NCI-H345 treated with DMSO at 0.1 percent for 48 hours (cell line): ENCODE measurements around the gene FGF1.
A peak's percentile ranks its signal among the peaks of the same experiment; 100 is the strongest.

Experiments
- DNase-seq: peaks from one replicate; lab custom pipeline; 2025; ENCODE audit not compliant: unreplicated experiment; lab: John Stamatoyannopoulos, UW

The FGF1 gene

GRCh38 chr5:142685418-142686209 lies at the start of gene FGF1:
TSS of gene FGF1 (minus strand) at chr5:142686090. CDS start at chr5:142614127, 71,963 bp downstream.
- no peak for DNase-seq

GRCh38 chr5:142727735-142728047 lies 41.8 kb upstream of the FGF1 start:
- DNase-seq: no peak

- no peak for DNase-seq
Measured at GRCh38 chr5:142726188-142726731, 40.4 kb upstream of the FGF1 start.

- no peak for DNase-seq
Measured at GRCh38 chr5:142725231-142726187, 39.6 kb upstream of the FGF1 start.

GRCh38 chr5:142724821-142725220 lies 38.9 kb upstream of the FGF1 start:
- no peak for DNase-seq

- no peak for DNase-seq
Measured at GRCh38 chr5:142722896-142723295, 37.0 kb upstream of the FGF1 start.

GRCh38 chr5:142722146-142722545 lies 36.3 kb upstream of the FGF1 start:
- no peak for DNase-seq

GRCh38 chr5:142720641-142721271 lies 34.9 kb upstream of the FGF1 start:
- peak; percentile 77 for DNase-seq

- DNase-seq: no peak
Measured at GRCh38 chr5:142719836-142720370, 34.0 kb upstream of the FGF1 start.

GRCh38 chr5:142717582-142718215 lies 31.8 kb upstream of the FGF1 start:
- DNase-seq: peak; percentile 44

- DNase-seq: peak; percentile 12
Measured at GRCh38 chr5:142716963-142717362, 31.1 kb upstream of the FGF1 start.

- DNase-seq: no peak
Measured at GRCh38 chr5:142715291-142715690, 29.4 kb upstream of the FGF1 start.

- peak; percentile 87 for DNase-seq
Measured at GRCh38 chr5:142713121-142713706, 27.3 kb upstream of the FGF1 start.

- DNase-seq: no peak
Measured at GRCh38 chr5:142703153-142703552, 17.3 kb upstream of the FGF1 start.

- no peak for DNase-seq
Measured at GRCh38 chr5:142701673-142702311, 15.9 kb upstream of the FGF1 start.

- no peak for DNase-seq
Measured at GRCh38 chr5:142700566-142700965, 14.7 kb upstream of the FGF1 start.

- peak; percentile 61 for DNase-seq
Measured at GRCh38 chr5:142699184-142699720, 13.4 kb upstream of the FGF1 start.

- DNase-seq: no peak
Measured at GRCh38 chr5:142698447-142699183, 12.7 kb upstream of the FGF1 start.
